PC-3 (cell line): ENCODE results near the gene NDUFA13. TPM values are rescaled to one million over a fixed set of nuclear protein-coding genes. Genes with fewer than 3 reads are reported as not detected.

Experiments
- ATAC-seq: fragments of 200-7000 bp; cut with Tn5 transposase; 2 replicates; pipeline ENCODE4 v1.9.1; 2020; ENCODE audit warnings: mild to moderate bottlenecking, moderate library complexity
- BruUV-seq: library from RNA; stranded (reverse); fragments of 400-500 nt; replicated peaks from 2 replicates; lab custom pipeline; 2021; lab: Mats Ljungman, UMichigan
- CTCF ChIA-PET: fragments of 300-600 bp; sonication (Branson Sonifier 250); formaldehyde crosslinking; loops from one replicate; lab custom pipeline; 2022; ENCODE audit warnings: antibody characterized with exemption; lab: Charles Lee
- POLR2A ChIA-PET: fragments of 300-600 bp; sonication (Branson Sonifier 250); formaldehyde crosslinking; loops from one replicate; lab custom pipeline; 2022; ENCODE audit warnings: antibody characterized with exemption; ENCODE audit not compliant: unreplicated experiment; lab: Charles Lee
- DNase-seq: peaks from one replicate; pipeline ENCODE4 v3.0.0-alpha.2; 2015
- H2AFZ ChIP-seq: fragments of 300-600 bp; sonication (generic); 2 replicates; pipeline ENCODE4 v1.6.0; 2016; ENCODE audit warnings: antibody characterized with exemption, low read length
- H3F3A ChIP-seq: fragments of 300-600 bp; sonication (generic); one replicate; pipeline ENCODE4 v1.6.0; 2017; ENCODE audit warnings: antibody characterized with exemption, low read length, control low read depth, mild to moderate bottlenecking; ENCODE audit not compliant: unreplicated experiment
- H3K27ac ChIP-seq: fragments of 300-600 bp; sonication (generic); 2 replicates; pipeline ENCODE4 v1.5.1; 2016; ENCODE audit warnings: mild to moderate bottlenecking, low read length
- H3K27me3 ChIP-seq: fragments of 300-600 bp; sonication (generic); 2 replicates; pipeline ENCODE4 v1.6.1; 2016; ENCODE audit warnings: low read length, mixed read lengths
- H3K36me3 ChIP-seq: fragments of 300-600 bp; sonication (generic); 2 replicates; pipeline ENCODE4 v1.6.1; 2016; ENCODE audit warnings: low read depth, mixed run types, low read length, mixed read lengths
- H3K4me1 ChIP-seq: fragments of 300-600 bp; sonication (generic); 2 replicates; pipeline ENCODE4 v1.5.1; 2016; ENCODE audit warnings: low read length; ENCODE audit not compliant: insufficient read depth
- H3K4me2 ChIP-seq: fragments of 300-600 bp; sonication (generic); 2 replicates; pipeline ENCODE4 v1.6.0; 2016; ENCODE audit warnings: low read length
- H3K4me3 ChIP-seq: fragments of 300-600 bp; sonication (generic); 2 replicates; pipeline ENCODE4 v1.5.1; 2016; ENCODE audit warnings: mild to moderate bottlenecking, low read length, mixed read lengths
- H3K79me2 ChIP-seq: fragments of 300-600 bp; sonication (generic); 2 replicates; pipeline ENCODE4 v1.6.1; 2017; ENCODE audit warnings: low read length, mixed read lengths
- H3K9ac ChIP-seq: fragments of 300-600 bp; sonication (generic); 2 replicates; pipeline ENCODE4 v1.6.0; 2016; ENCODE audit warnings: mild to moderate bottlenecking, low read length
- H3K9me2 ChIP-seq: fragments of 300-600 bp; sonication (generic); replicated peaks from 2 replicates; pipeline ENCODE4 v1.6.1; 2016; ENCODE audit warnings: mixed run types, low read length, mixed read lengths
- H3K9me3 ChIP-seq: fragments of 300-600 bp; sonication (generic); 2 replicates; pipeline ENCODE4 v1.6.1; 2016; ENCODE audit warnings: low read length, mixed read lengths
- H4K20me1 ChIP-seq: fragments of 300-600 bp; sonication (generic); 2 replicates; pipeline ENCODE4 v1.6.1; 2016; ENCODE audit warnings: low read length, mixed read lengths
- EZH2 ChIP-seq: fragments of 300-600 bp; sonication (generic); IDR thresholded peaks from one replicate; pipeline ENCODE4 v1.6.1; 2017; ENCODE audit warnings: antibody characterized with exemption, mild to moderate bottlenecking, low read length; ENCODE audit not compliant: unreplicated experiment
- EZH2phosphoT487 ChIP-seq: fragments of 300-600 bp; sonication (generic); IDR thresholded peaks from 2 replicates; pipeline ENCODE4 v1.6.1; 2018; ENCODE audit warnings: mild to moderate bottlenecking, antibody characterized with exemption, low read length, borderline replicate concordance
- intact Hi-C: fragments of 100-400 bp; cut with micrococcal nuclease; formaldehyde crosslinking; loops from 2 replicates; pipeline ENCODE4 v1.9.0; 2023
- total RNA-seq: library from RNA; depleted of rRNA; stranded (reverse); fragments of >200 nt; gene quantifications from 2 replicates; pipeline ENCODE4 v1.2.3, GENCODE V29; 2014
- TF ChIP-seq, protein P1 (sequence below): fragments of 300-600 bp; sonication (generic); conservative IDR thresholded peaks from 2 replicates; pipeline ENCODE4 v1.5.1; 2017; ENCODE audit warnings: antibody characterized with exemption, low read depth, mild to moderate bottlenecking, low read length

NDUFA13 gene
- total RNA-seq, 1 experiment from 2014 or later: 481 TPM

DNA sequence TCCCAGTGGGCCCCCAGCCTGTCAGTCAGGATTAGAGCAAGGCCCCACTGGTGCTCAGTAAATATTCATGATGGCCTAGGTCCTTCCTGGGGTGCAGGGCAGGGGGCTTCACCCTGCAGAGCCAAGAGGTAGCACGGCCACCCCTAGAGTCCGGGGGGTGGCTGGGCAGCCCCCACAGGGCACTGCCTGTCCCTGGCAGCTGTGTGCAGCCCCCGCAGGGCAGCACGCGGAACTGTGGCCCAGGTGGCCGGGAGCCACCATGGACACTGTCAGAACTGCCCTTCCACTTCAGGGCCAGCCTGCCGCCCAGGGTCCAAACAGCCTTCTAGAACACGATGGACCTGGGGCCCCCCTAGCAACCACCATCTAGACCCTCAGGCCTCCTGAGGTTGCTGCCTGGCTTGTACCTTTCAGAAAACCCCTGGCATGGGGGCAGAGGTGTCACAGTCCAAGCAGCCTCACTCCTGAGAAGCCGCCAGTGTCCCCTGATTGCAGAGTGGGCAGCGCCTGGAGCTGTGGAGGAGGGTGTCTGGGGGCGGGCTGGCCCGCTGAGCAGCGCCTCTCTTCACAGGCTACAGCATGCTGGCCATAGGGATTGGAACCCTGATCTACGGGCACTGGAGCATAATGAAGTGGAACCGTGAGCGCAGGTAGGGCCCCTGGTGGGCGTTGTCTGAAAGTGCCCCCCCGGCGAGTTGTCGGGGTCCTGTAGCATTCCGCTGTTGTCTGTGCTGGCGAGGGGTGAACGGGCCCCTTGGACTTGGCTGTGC lies 9.8 kb downstream of the NDUFA13 start:
- no peaks in the 10 kb centered on the region for H3K9me2 ChIP-seq
- no peaks in the 10 kb centered on the region for H3F3A ChIP-seq
- no peak overlapping the region for H3K4me3 ChIP-seq
- 0 out of 2 replicates have a peak, but pooled peaks cover 5% of the 10 kb centered on the region for H4K20me1 ChIP-seq
- no peak overlapping the region for H3K4me2 ChIP-seq
- H3K4me1 ChIP-seq: no peaks in the 10 kb centered on the region
- intact Hi-C loops: no loop called here
- no peaks in the 10 kb centered on the region for H3K27me3 ChIP-seq
- DNase-seq: no peak
- H3K9me3 ChIP-seq: no peaks in the 10 kb centered on the region
- H3K79me2 ChIP-seq: peaks cover 42% of the 10 kb centered on the region
- peaks cover 13% of the 10 kb centered on the region; the same call in 1 of the 2 replicates for H3K36me3 ChIP-seq
- no TSS peak for BruUV-seq
- TF ChIP-seq, protein P1, sequence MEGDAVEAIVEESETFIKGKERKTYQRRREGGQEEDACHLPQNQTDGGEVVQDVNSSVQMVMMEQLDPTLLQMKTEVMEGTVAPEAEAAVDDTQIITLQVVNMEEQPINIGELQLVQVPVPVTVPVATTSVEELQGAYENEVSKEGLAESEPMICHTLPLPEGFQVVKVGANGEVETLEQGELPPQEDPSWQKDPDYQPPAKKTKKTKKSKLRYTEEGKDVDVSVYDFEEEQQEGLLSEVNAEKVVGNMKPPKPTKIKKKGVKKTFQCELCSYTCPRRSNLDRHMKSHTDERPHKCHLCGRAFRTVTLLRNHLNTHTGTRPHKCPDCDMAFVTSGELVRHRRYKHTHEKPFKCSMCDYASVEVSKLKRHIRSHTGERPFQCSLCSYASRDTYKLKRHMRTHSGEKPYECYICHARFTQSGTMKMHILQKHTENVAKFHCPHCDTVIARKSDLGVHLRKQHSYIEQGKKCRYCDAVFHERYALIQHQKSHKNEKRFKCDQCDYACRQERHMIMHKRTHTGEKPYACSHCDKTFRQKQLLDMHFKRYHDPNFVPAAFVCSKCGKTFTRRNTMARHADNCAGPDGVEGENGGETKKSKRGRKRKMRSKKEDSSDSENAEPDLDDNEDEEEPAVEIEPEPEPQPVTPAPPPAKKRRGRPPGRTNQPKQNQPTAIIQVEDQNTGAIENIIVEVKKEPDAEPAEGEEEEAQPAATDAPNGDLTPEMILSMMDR: no peak
- TF ChIP-seq EZH2 (no peak), EZH2phosphoT487 (no peak)
- ChIA-PET CTCF (no interaction called here), POLR2A (no interaction called here)
- no peak overlapping the region for H3K9ac ChIP-seq
- ATAC-seq: no peak
- no peak overlapping the region for H2AFZ ChIP-seq
- no peak overlapping the region for H3K27ac ChIP-seq

DNA sequence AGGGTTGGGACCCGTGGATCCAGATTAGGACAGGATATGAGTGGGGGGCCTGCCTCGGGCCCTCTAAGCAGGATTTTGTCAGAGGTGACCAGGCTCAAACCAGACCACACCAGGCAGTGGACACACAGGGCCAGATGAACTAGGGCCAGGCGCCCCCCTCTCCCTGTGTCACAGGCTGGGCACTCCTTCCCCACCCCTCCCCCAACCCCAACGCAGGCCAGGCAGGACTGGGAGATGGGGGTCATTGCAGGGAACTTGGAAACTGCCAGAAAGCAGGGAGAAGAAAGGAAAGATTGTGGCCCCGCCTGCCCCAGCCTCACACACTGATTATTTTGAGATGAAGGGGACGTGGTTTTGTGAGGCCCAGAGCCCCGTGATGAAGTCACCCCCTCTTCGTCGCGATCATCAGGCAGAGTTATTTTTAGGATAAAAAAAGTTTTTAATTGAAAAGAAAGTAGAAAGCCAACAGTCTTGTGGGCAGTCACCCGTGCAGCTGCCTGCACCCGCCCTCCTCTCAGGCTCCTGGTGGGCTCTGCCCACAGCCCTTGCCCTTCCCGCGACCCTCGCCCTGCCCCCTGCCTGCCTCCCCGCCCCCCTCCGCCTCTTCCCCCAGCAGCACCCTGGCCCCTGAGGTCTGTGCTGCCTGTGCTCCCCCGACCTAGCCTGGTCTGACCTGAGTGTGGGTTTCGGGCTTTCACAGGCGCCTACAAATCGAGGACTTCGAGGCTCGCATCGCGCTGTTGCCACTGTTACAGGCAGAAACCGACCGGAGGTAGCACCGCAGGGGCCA lies 10.8 kb downstream of the NDUFA13 start:
- peaks cover 32% of the 10 kb centered on the region for H3K79me2 ChIP-seq
- H3K4me3 ChIP-seq: no peak overlapping the region
- no peak for ATAC-seq
- peaks cover 13% of the 10 kb centered on the region; the same call in 1 of the 2 replicates for H3K36me3 ChIP-seq
- no peak overlapping the region for H3K27ac ChIP-seq
- H4K20me1 ChIP-seq: 0 out of 2 replicates have a peak, but pooled peaks cover 5% of the 10 kb centered on the region
- H3K9me3 ChIP-seq: no peaks in the 10 kb centered on the region
- no peaks in the 10 kb centered on the region for H3K27me3 ChIP-seq
- H3K9me2 ChIP-seq: no peaks in the 10 kb centered on the region
- H3K4me1 ChIP-seq: no peaks in the 10 kb centered on the region
- ChIA-PET CTCF (no interaction called here), POLR2A (no interaction called here)
- H3K9ac ChIP-seq: no peak overlapping the region
- no peak for DNase-seq
- H3F3A ChIP-seq: no peaks in the 10 kb centered on the region
- no TSS peak for BruUV-seq
- no peak overlapping the region for H3K4me2 ChIP-seq
- TF ChIP-seq EZH2: no peak
- TF ChIP-seq, protein P1: no peak
- no peak for TF ChIP-seq EZH2phosphoT487
- no peak overlapping the region for H2AFZ ChIP-seq
- intact Hi-C loops: no loop called here
